ENCODE results near the gene RO60. TPM values are rescaled to one million over a fixed set of nuclear protein-coding genes. Genes with fewer than 3 reads are reported as not detected.

The RO60 gene
- total and polyA plus RNA-seq, 7 donors = 6.6 to 44.3 (median 35.1) TPM

DNA sequence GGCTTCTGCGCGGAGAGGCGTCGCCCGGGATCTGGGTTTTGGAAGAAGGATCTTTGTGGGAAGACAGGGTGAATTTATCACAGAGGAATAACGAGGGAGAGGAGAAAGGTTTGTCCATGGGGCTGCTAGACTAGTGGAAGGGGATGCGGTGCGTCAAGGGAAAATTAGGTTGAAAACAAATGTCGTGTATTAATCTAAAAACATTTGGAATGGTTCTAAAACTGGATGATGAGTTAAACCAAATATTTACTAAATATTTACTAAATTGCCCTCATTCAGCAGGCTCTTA, 647 bp downstream of the RO60 start:
- H3K4me3 ChIP-seq = peak overlapping the region; percentile 93
- no peaks in the 10 kb centered on the region for H3K27me3 ChIP-seq (ENCODE audit: insufficient read depth in 3 of 3, low read length in 2 of 3)
- peak overlapping the region; percentile 99 for H3K27ac ChIP-seq
- H3K36me3 ChIP-seq (ENCODE audit: insufficient read depth in 1 of 2, low read depth in 1 of 2) = no peaks in the 10 kb centered on the region
- DNase-seq (no peak), ATAC-seq (no peak)
- H3K4me1 ChIP-seq = peaks cover 47% of the 10 kb centered on the region
- no peaks in the 10 kb centered on the region for H3K9me3 ChIP-seq
- TF ChIP-seq, protein P1, sequence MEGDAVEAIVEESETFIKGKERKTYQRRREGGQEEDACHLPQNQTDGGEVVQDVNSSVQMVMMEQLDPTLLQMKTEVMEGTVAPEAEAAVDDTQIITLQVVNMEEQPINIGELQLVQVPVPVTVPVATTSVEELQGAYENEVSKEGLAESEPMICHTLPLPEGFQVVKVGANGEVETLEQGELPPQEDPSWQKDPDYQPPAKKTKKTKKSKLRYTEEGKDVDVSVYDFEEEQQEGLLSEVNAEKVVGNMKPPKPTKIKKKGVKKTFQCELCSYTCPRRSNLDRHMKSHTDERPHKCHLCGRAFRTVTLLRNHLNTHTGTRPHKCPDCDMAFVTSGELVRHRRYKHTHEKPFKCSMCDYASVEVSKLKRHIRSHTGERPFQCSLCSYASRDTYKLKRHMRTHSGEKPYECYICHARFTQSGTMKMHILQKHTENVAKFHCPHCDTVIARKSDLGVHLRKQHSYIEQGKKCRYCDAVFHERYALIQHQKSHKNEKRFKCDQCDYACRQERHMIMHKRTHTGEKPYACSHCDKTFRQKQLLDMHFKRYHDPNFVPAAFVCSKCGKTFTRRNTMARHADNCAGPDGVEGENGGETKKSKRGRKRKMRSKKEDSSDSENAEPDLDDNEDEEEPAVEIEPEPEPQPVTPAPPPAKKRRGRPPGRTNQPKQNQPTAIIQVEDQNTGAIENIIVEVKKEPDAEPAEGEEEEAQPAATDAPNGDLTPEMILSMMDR (IDR thresholded peaks at IDR 0.05) = no peak
- intact Hi-C loops (cut with DNase I) = loop anchor here in 1 of 2 donors (5.0 kb wide), 2 partner anchors 42 to 62 kb away; partner anchors contain the start of gene CDC73
- WGBS, 3 donors = 1% methylated on average over 6 to 9 of the region's 9 CpGs

DNA sequence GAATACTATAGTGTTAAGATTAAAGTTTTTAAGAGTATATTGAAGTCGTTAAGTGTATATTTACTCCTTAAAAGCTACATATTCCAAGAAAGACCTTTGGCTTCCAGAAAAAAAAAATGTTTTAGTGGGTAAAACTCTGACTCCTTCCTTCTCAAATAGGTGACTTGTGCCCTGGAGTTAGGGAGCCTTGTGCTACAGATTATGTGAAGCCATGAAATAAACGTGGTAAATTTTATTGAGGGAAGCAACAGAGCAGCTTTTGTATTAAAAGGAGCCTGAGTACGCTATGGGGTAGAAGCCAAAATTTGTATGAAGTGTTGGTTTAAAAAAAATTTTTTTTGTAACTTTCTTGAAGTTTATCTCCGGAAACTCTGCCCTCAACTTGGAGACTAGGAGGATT, 994 bp downstream of the RO60 start:
- peak overlapping the region; percentile 99 for H3K27ac ChIP-seq
- WGBS, 3 donors = 5 to 6% (median 6%) methylated on average over 4 of the region's 4 CpGs
- no peaks in the 10 kb centered on the region for H3K9me3 ChIP-seq
- H3K36me3 ChIP-seq (ENCODE audit: insufficient read depth in 1 of 2, low read depth in 1 of 2) = no peaks in the 10 kb centered on the region
- DNase-seq = no peak
- intact Hi-C loops (cut with DNase I) = loop anchor here in 1 of 2 donors (5.0 kb wide), 2 partner anchors 42 to 62 kb away; partner anchors contain the start of gene CDC73
- no peak for ATAC-seq
- peak overlapping the region; percentile 93 for H3K4me3 ChIP-seq
- TF ChIP-seq, protein P1 (IDR thresholded peaks at IDR 0.05) = no peak
- peaks cover 47% of the 10 kb centered on the region for H3K4me1 ChIP-seq
- H3K27me3 ChIP-seq (ENCODE audit: insufficient read depth in 3 of 3, low read length in 2 of 3) = no peaks in the 10 kb centered on the region

DNA sequence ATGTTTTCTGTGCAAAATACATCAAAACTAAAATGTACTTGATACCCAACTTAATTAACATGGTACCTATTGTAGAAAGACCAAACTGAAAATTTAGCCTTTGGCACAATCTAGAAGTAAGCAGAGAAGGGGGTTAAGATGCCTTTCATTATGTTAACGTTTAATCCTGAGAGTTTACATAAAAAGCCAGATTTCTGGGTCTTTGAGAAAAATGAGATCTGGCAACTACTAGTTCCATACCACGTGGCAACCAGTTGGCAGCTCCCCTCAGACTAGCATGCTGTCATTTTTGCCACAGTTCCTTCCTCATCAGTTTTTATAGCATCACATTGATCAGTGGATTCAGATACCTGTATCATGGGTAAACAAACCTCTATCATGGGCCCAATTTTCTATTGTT, 1.5 kb downstream of the RO60 start:
- H3K4me3 ChIP-seq = peak overlapping the region; percentile 93
- WGBS, 3 donors = 11 to 19% (median 13%) methylated on average over 2 of the region's 2 CpGs
- H3K27me3 ChIP-seq (ENCODE audit: insufficient read depth in 3 of 3, low read length in 2 of 3) = no peaks in the 10 kb centered on the region
- ATAC-seq (no peak), DNase-seq (no peak)
- TF ChIP-seq, protein P1 (IDR thresholded peaks at IDR 0.05) = no peak
- H3K27ac ChIP-seq = peak overlapping the region; percentile 99
- intact Hi-C loops (cut with DNase I) = loop anchor here in 1 of 2 donors (5.0 kb wide), 2 partner anchors 41 to 61 kb away; partner anchors contain the start of gene CDC73
- H3K9me3 ChIP-seq = no peaks in the 10 kb centered on the region
- H3K36me3 ChIP-seq (ENCODE audit: insufficient read depth in 1 of 2, low read depth in 1 of 2) = no peaks in the 10 kb centered on the region
- H3K4me1 ChIP-seq = peaks cover 47% of the 10 kb centered on the region

DNA sequence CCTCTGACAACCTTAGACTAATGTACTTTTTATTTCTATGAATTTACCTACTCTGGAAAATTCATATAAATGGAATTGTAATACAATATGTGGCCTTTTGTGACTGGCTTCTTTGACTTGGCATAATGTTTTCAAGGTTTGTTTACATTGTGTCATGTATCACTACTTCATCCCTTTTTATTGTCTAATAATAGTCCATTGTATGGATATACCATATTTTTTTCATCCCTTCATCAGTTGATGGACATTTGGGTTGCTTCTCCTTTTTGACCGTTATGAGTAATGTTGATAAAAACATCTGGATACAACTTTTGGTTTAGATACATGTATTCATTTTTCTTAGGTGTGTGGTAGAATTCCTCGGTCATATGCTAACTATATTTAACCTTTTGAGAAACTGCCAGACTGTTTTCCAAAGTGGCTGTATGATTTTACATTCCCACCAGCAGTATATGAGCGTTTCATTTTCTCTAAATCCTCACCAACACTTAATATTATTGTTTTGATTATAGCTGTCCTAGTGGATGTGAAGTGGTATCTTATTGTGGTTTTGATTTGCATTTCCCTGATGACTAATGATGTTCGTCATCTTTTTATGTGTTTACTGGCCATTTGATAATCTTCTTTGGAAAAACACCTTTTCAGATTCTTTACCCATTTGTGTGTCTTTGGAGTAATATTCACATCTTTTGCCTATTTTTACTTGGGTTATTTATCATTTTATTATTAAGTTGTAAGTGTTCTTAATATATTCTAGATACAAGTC, 3.5 kb downstream of the RO60 start:
- H3K4me3 ChIP-seq = no peak overlapping the region
- intact Hi-C loops (cut with DNase I) = loop anchor here in 1 of 2 donors (5.0 kb wide), 2 partner anchors 39 to 59 kb away; partner anchors contain the start of gene CDC73
- WGBS, 3 donors = 89 to 95% (median 91%) methylated on average over 4 of the region's 4 CpGs
- H3K36me3 ChIP-seq (ENCODE audit: insufficient read depth in 1 of 2, low read depth in 1 of 2) = no peaks in the 10 kb centered on the region
- no peak for DNase-seq
- peaks cover 29% of the 10 kb centered on the region for H3K4me1 ChIP-seq
- H3K27me3 ChIP-seq (ENCODE audit: insufficient read depth in 3 of 3, low read length in 2 of 3) = no peaks in the 10 kb centered on the region
- TF ChIP-seq, protein P1 (IDR thresholded peaks at IDR 0.05) = no peak
- no peak overlapping the region for H3K27ac ChIP-seq
- no peaks in the 10 kb centered on the region for H3K9me3 ChIP-seq
- no peak for ATAC-seq

All from psoas muscle (tissue), 8 donors.